Endodermal cell (in vitro differentiated cells): ENCODE results near the gene DNAH9. TPM values are rescaled to one million over a fixed set of nuclear protein-coding genes. Genes with fewer than 3 reads are reported as not detected.
A peak's percentile ranks its signal among the peaks of the same experiment; 100 is the strongest.

Experiments used
- DNase-seq: peaks from one replicate; pipeline ENCODE4 v3.0.0-alpha.2; 2017
- H3K27ac ChIP-seq: 2 replicates; pipeline ENCODE4 v1.5.1; 2013; ENCODE audit warnings: mild to moderate bottlenecking, low read depth, low read length, moderate library complexity
- H3K27me3 ChIP-seq: 2 replicates; pipeline ENCODE4 v1.6.1; 2013; ENCODE audit warnings: mild to moderate bottlenecking, low read length, moderate library complexity; ENCODE audit not compliant: insufficient read depth, control insufficient read depth, poor library complexity, severe bottlenecking
- H3K36me3 ChIP-seq: 2 replicates; pipeline ENCODE4 v1.7.0; 2013; ENCODE audit warnings: mild to moderate bottlenecking, low read length, moderate library complexity; ENCODE audit not compliant: control insufficient read depth, insufficient read depth
- H3K4me1 ChIP-seq: one replicate; pipeline ENCODE4 v1.7.0; 2013; ENCODE audit warnings: low read length; ENCODE audit not compliant: control insufficient read depth, insufficient read depth
- H3K4me3 ChIP-seq: 2 replicates; pipeline ENCODE4 v1.5.1; 2013; ENCODE audit warnings: mild to moderate bottlenecking, low read length, moderate library complexity
- H3K9ac ChIP-seq: 2 replicates; pipeline ENCODE4 v1.6.1; 2013; ENCODE audit warnings: mild to moderate bottlenecking, low read length, moderate library complexity; ENCODE audit not compliant: poor library complexity, severe bottlenecking; ENCODE audit errors: extremely low read depth
- H3K9me3 ChIP-seq: 2 replicates; pipeline ENCODE4 v1.6.1; 2013; ENCODE audit warnings: mild to moderate bottlenecking, low read length, moderate library complexity; ENCODE audit not compliant: control insufficient read depth
- H3K27ac Mint-ChIP-seq: 2 replicates; pipeline ENCODE4 v1.8.0; 2020; ENCODE audit warnings: mixed read lengths
- H3K27me3 Mint-ChIP-seq: 2 replicates; pipeline ENCODE4 v1.8.0; 2021; ENCODE audit warnings: mild to moderate bottlenecking, mixed read lengths; ENCODE audit not compliant: insufficient read depth
- H3K36me3 Mint-ChIP-seq: 2 replicates; pipeline ENCODE4 v1.8.0; 2020; ENCODE audit warnings: low read depth, mixed read lengths
- H3K4me1 Mint-ChIP-seq: 2 replicates; pipeline ENCODE4 v1.8.0; 2020; ENCODE audit warnings: mixed read lengths
- H3K4me3 Mint-ChIP-seq: 2 replicates; pipeline ENCODE4 v1.8.0; 2020; ENCODE audit warnings: mild to moderate bottlenecking, moderate library complexity, mixed read lengths
- H3K9me3 Mint-ChIP-seq: 2 replicates; pipeline ENCODE4 v1.8.0; 2020; ENCODE audit warnings: mild to moderate bottlenecking, mixed read lengths
- CTCF ChIP-seq: fragments of 200-600 bp; sonication (generic); conservative IDR thresholded peaks from 2 replicates; pipeline ENCODE4 v1.5.0; 2021; ENCODE audit warnings: antibody characterized with exemption, mild to moderate bottlenecking
- WGBS, 2 experiments: methylation state at CpG; one replicate each; pipeline versions ENCODE4 v1.1.5 to v1.1.7; 2013; ENCODE audit warnings: missing lambda C conversion rate in 2 of 2, mixed read lengths in 1 of 2; ENCODE audit not compliant: insufficient coverage in 1 of 2, insufficient read length in 1 of 2; 5-methylcytosine and 5-hydroxymethylcytosine counted together
- total RNA-seq, 2 donors: library from RNA; stranded (reverse); fragmentation: NEBNext Ultra II Directional in 1 of 2; extraction: Animal tissue kit (Norgen Biotek cat#: 25700) in 1 of 2; gene quantifications; 2 replicates in 1 of 2; 3 replicates in 1 of 2; pipeline ENCODE4 v1.2.1, GENCODE V29; 2021

DNAH9 gene
- total RNA-seq, 2 donors from 2014 or later: 0.64 to 1.2 TPM

- Mint-ChIP-seq H3K27ac (no peak overlapping the region), H3K9me3 (peaks cover 33% of the 10 kb centered on the region), H3K36me3 (peaks cover 25% of the 10 kb centered on the region), H3K4me3 (no peak overlapping the region), H3K4me1 (peaks cover 4% of the 10 kb centered on the region), H3K27me3 (no peaks in the 10 kb centered on the region)
- H3K9me3 ChIP-seq: peaks cover 37% of the 10 kb centered on the region
- DNase-seq: no peak
- no peak for TF ChIP-seq CTCF
- H3K4me1 ChIP-seq: no peaks in the 10 kb centered on the region
- 83 to 95% methylated on average over 4 to 7 of the region's 7 CpGs for WGBS, 2 experiments
- peaks cover 8% of the 10 kb centered on the region for H3K36me3 ChIP-seq
- no peak overlapping the region for H3K4me3 ChIP-seq
- no peak overlapping the region for H3K9ac ChIP-seq
- H3K27me3 ChIP-seq: no peaks in the 10 kb centered on the region
- no peak overlapping the region for H3K27ac ChIP-seq
Observed at GRCh38 chr17:11950771-11951519, 352.7 kb downstream of the DNAH9 start.

GRCh38 chr17:11952610-11953009 lies 354.3 kb downstream of the DNAH9 start:
- Mint-ChIP-seq H3K27me3 (no peaks in the 10 kb centered on the region), H3K4me3 (no peak overlapping the region), H3K4me1 (peaks cover 4% of the 10 kb centered on the region), H3K9me3 (peaks cover 33% of the 10 kb centered on the region), H3K36me3 (peaks cover 31% of the 10 kb centered on the region), H3K27ac (no peak overlapping the region)
- Histone ChIP-seq H3K36me3 (peaks cover 8% of the 10 kb centered on the region), H3K27me3 (no peaks in the 10 kb centered on the region), H3K9me3 (peaks cover 38% of the 10 kb centered on the region), H3K27ac (no peak overlapping the region), H3K4me1 (no peaks in the 10 kb centered on the region), H3K9ac (no peak overlapping the region), H3K4me3 (peak overlapping the region; percentile 30)
- 97 to 100% methylated on average over 1 to 3 of the region's 3 CpGs for WGBS, 2 experiments
- no peak for TF ChIP-seq CTCF
- DNase-seq: no peak

- H3K9me3 ChIP-seq: peaks cover 38% of the 10 kb centered on the region
- 80 to 100% methylated on average over 1 of the region's 1 CpG for WGBS, 2 experiments
- no peak overlapping the region for H3K9ac ChIP-seq
- no peak for DNase-seq
- no peaks in the 10 kb centered on the region for H3K27me3 Mint-ChIP-seq
- no peaks in the 10 kb centered on the region for H3K27me3 ChIP-seq
- no peak overlapping the region for H3K27ac Mint-ChIP-seq
- no peak overlapping the region for H3K4me3 ChIP-seq
- peaks cover 30% of the 10 kb centered on the region for H3K9me3 Mint-ChIP-seq
- H3K4me1 ChIP-seq: no peaks in the 10 kb centered on the region
- no peak overlapping the region for H3K4me3 Mint-ChIP-seq
- peaks cover 37% of the 10 kb centered on the region for H3K36me3 Mint-ChIP-seq
- H3K36me3 ChIP-seq: peaks cover 8% of the 10 kb centered on the region
- H3K4me1 Mint-ChIP-seq: peaks cover 3% of the 10 kb centered on the region
- TF ChIP-seq CTCF: no peak
- no peak overlapping the region for H3K27ac ChIP-seq
Observed at GRCh38 chr17:11953924-11954323, 355.7 kb downstream of the DNAH9 start.
